Measurements from ENCODE around the gene TXLNB.
"Not testable (repeated sequence)": the region's sequence is repeated elsewhere in the genome, so short reads cannot be mapped to it uniquely, and the experiment has no call there.

The TXLNB gene

DNA sequence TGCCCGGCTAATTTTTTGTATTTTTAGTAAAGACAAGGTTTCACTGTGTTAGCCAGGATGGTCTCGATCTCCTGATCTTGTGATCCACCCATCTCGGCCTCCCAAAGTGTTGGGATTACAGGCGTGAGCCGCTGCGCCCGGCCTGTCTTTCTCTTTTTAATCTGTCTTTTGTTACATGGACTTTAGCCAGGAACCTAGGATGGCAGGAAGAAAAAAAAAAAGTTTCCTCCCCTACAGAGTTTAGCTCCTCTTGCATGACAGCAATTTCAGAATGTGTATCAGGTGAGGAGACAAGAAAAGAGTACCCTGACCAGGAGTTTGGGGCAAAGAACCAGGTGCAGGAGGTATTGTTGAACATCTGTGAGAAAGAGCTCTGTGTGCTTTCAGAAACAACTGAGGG, 21.4 kb upstream of the TXLNB start:
- in situ Hi-C loops (cut with MboI; ENCODE audit: low sequenced_read_pairs), result no loop called here

GRCh38 chr6:139311831-139312230, 20.0 kb upstream of the TXLNB start:
- in situ Hi-C loops (cut with MboI; ENCODE audit: low sequenced_read_pairs), result no loop called here

DNA sequence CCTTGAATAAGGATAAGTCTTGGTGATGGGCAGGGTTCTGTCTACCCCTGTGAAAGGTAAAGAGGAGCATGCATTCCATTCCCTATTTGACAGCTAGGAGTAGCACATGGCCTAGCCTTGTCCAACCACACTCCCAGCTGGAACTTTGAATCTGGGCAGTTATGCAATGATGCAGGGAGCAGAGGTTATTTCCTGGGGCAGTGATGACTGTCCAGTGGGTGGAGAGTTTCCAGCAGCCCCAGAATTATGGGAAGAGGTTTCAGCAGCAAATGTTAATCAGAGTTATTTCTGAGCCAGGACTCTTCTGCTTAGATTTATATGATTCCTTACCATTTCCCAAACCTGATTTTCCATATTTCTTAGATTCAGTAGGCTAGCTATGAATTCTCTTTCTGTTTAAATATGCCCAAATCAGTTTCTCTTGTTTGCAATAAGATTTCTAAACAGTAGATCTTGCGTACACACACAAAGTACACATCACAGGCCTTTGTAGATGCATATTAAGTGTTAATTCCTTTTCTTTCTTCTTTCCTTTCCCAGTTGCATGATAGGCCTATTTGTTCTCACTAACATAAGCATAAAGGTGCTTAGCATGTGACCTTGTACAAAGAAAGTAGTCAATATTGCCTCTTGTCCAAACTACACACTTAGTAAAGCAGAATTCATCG, 17.3 kb upstream of the TXLNB start:
- in situ Hi-C loops (cut with MboI; ENCODE audit: low sequenced_read_pairs), result no loop called here

GRCh38 chr6:139308286-139308916, 16.6 kb upstream of the TXLNB start:
- in situ Hi-C loops (cut with MboI; ENCODE audit: low sequenced_read_pairs), result no loop called here

GRCh38 chr6:139306291-139306981, 14.6 kb upstream of the TXLNB start:
- in situ Hi-C loops (cut with MboI; ENCODE audit: low sequenced_read_pairs), result no loop called here

GRCh38 chr6:139303185-139303584, 11.4 kb upstream of the TXLNB start:
- in situ Hi-C loops (cut with MboI; ENCODE audit: low sequenced_read_pairs), result no loop called here

DNA sequence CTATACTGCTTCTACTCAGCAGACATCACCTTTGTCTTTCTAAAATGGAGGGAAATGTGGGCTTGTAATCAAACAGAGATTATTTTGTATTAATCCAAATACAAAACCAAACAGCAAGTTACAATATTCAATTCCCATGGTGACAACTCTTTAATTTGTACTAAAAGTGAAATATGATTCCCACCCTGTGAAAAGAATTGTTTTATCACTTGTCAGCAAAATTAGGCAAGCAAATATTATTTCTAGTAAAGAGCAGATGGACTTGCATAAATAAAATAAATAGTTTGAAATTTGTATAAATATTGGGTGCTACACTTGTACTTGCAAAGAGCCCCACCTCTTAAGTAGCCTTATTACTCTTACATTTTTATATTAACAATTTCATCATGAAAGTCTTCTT, 6.1 kb upstream of the TXLNB start:
- in situ Hi-C loops (cut with MboI; ENCODE audit: low sequenced_read_pairs), result no loop called here

GRCh38 chr6:139296927-139297326, 5.1 kb upstream of the TXLNB start:
- in situ Hi-C loops (cut with MboI; ENCODE audit: low sequenced_read_pairs), result no loop called here

DNA sequence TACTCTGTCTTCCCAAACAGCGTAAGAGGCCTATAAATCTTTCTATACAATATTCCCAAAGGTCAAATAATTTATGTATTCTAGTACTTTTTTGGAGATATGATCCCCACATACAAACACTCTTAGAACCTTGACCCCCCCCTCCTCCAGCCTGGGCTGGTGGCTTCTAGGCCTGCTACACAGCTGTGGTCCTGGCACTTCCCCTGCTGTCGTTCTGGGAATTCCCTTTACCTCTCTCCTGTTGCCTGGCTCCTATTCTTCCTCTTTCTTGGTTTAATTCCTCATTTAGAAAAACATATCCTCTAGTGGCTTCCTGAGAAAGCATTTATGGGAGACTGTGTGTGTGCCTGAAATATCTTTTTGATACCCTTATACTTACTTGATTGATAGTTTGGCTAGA, 4.1 kb upstream of the TXLNB start:
- in situ Hi-C loops (cut with MboI; ENCODE audit: low sequenced_read_pairs), result no loop called here

- in situ Hi-C loops (cut with MboI; ENCODE audit: low sequenced_read_pairs), result no loop called here
Measured at GRCh38 chr6:139294090-139294489, 2.3 kb upstream of the TXLNB start.

DNA sequence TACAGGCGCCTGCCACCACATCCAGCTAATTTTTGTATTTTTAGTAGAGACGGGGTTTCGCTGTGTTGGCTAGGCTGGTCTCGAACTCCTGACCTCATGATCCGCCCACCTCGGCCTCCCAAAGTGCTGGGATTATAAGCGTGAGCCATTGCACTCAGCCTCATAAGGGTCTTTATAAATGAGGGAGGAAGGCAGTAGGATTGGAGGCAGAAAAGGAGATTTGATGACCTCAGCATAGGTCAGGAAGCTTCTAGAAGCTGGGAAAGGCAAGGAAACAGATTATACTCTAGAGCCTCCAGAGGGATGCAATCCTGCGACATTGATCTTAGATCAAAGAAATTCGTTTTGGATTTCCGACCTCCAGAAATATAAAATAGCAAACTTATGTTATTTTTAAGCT, 1.4 kb upstream of the TXLNB start:
- in situ Hi-C loops (cut with MboI; ENCODE audit: low sequenced_read_pairs), result not testable (repeated sequence)

- in situ Hi-C loops (cut with MboI; ENCODE audit: low sequenced_read_pairs), result no loop called here
Measured at GRCh38 chr6:139290787-139291311, 949 bp downstream of the TXLNB start.

- in situ Hi-C loops (cut with MboI; ENCODE audit: low sequenced_read_pairs), result no loop called here
Measured at GRCh38 chr6:139289233-139289632, 2.6 kb downstream of the TXLNB start.

- in situ Hi-C loops (cut with MboI; ENCODE audit: low sequenced_read_pairs), result no loop called here
Measured at GRCh38 chr6:139288496-139289040, 3.2 kb downstream of the TXLNB start.

GRCh38 chr6:139287868-139288267, 3.9 kb downstream of the TXLNB start:
- in situ Hi-C loops (cut with MboI; ENCODE audit: low sequenced_read_pairs), result no loop called here

GRCh38 chr6:139286438-139286837, 5.4 kb downstream of the TXLNB start:
- in situ Hi-C loops (cut with MboI; ENCODE audit: low sequenced_read_pairs), result not testable (repeated sequence)

GRCh38 chr6:139285590-139285989, 6.2 kb downstream of the TXLNB start:
- in situ Hi-C loops (cut with MboI; ENCODE audit: low sequenced_read_pairs), result no loop called here

DNA sequence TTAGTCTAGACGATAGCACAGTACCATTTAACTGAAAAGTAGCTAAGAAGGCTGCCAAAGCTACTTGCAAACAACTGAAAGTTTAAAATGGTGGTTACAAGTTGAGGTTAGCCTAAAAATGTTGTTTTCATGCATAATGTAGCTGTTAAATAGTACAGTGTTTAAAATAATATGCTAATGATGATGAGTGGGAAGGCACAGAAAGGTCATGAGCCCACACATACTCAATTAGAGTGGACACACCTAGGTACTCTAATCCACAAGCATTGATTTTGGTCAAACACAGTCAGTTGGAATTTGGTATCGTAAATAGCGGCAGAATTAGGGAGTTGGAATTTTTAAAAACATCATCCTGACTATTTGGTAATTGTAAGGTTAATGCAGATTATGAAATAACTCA, 7.0 kb downstream of the TXLNB start:
- in situ Hi-C loops (cut with MboI; ENCODE audit: low sequenced_read_pairs), result no loop called here

- in situ Hi-C loops (cut with MboI; ENCODE audit: low sequenced_read_pairs), result no loop called here
Measured at GRCh38 chr6:139282684-139283083, 9.1 kb downstream of the TXLNB start.

- in situ Hi-C loops (cut with MboI; ENCODE audit: low sequenced_read_pairs), result no loop called here
Measured at GRCh38 chr6:139278190-139278589, 13.6 kb downstream of the TXLNB start.

DNA sequence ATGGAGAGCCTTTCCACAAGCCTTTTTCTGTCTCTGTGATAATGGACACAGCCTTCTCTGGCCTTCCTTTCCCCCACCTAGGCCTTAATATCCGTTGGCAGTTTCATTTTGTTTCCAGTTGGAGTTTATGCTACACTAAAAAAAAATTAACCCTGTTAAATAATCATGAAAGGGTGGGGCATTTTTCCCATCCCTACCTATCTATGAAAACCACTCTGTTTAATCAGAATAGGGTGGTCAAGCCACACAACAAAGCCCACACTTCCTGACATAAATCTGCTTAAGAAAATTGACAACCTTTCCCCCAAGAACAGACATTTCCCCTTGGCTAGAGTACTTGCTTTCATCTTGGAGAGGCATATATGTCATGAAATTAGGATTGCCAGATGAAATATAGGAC, 14.2 kb downstream of the TXLNB start:
- in situ Hi-C loops (cut with MboI; ENCODE audit: low sequenced_read_pairs), result no loop called here

- in situ Hi-C loops (cut with MboI; ENCODE audit: low sequenced_read_pairs), result no loop called here
Measured at GRCh38 chr6:139277161-139277560, 14.6 kb downstream of the TXLNB start.
